HepG2 (cell line): ENCODE measurements around the gene JMJD6. TPM values are rescaled to one million over a fixed set of nuclear protein-coding genes. Genes with fewer than 3 reads are reported as not detected.
A peak's percentile ranks its signal among the peaks of the same experiment; 100 is the strongest.

Source experiments
- EEA1 ChIP-seq: sonication (generic); formaldehyde crosslinking; IDR thresholded peaks from 2 replicates; pipeline ENCODE4 v1.5.1; 2020; ENCODE audit warnings: mild to moderate bottlenecking, missing genetic modification reagents, borderline replicate concordance
- GRHL1 ChIP-seq: sonication (generic); formaldehyde crosslinking; conservative IDR thresholded peaks from 2 replicates; pipeline ENCODE4 v1.8.0; 2022; ENCODE audit warnings: missing genetic modification reagents
- HIC2 ChIP-seq: sonication (generic); formaldehyde crosslinking; IDR thresholded peaks from 2 replicates; pipeline ENCODE4 v1.9.0; 2022; ENCODE audit warnings: low read depth, missing genetic modification reagents
- HNF4A ChIP-seq: sonication (generic); formaldehyde crosslinking; IDR thresholded peaks from 2 replicates; pipeline ENCODE4 v1.4.0; 2020; ENCODE audit warnings: missing genetic modification reagents
- IRF9 ChIP-seq: sonication (generic); formaldehyde crosslinking; IDR thresholded peaks from 2 replicates; pipeline ENCODE4 v1.8.0; 2022; ENCODE audit warnings: missing genetic modification reagents, mild to moderate bottlenecking, borderline replicate concordance
- JDP2 ChIP-seq: sonication (generic); formaldehyde crosslinking; IDR thresholded peaks from 2 replicates; pipeline ENCODE4 v1.8.1; 2022; ENCODE audit warnings: missing genetic modification reagents, borderline replicate concordance
- KIAA2018 ChIP-seq: sonication (generic); formaldehyde crosslinking; IDR thresholded peaks from 2 replicates; pipeline ENCODE4 v1.5.0; 2020; ENCODE audit warnings: mild to moderate bottlenecking, missing genetic modification reagents, borderline replicate concordance
- MIXL1 ChIP-seq: IDR thresholded peaks from 2 replicates; pipeline ENCODE4 v1.6.1; 2016
- NKX3-1 ChIP-seq: sonication (generic); formaldehyde crosslinking; IDR thresholded peaks from 2 replicates; pipeline ENCODE4 v1.5.0; 2020; ENCODE audit warnings: missing genetic modification reagents
- THAP11 ChIP-seq: IDR thresholded peaks from 2 replicates; pipeline ENCODE4 v1.6.1; 2016; ENCODE audit warnings: missing biosample characterization, missing genetic modification reagents
- TOE1 ChIP-seq: sonication (generic); formaldehyde crosslinking; IDR thresholded peaks from 2 replicates; pipeline ENCODE4 v1.4.0; 2020; ENCODE audit warnings: mild to moderate bottlenecking, missing genetic modification reagents
- ZBTB8A ChIP-seq: sonication (generic); formaldehyde crosslinking; IDR thresholded peaks from 2 replicates; pipeline ENCODE4 v1.4.0; 2020; ENCODE audit warnings: mild to moderate bottlenecking, low read depth, missing genetic modification reagents, borderline replicate concordance
- ZNF432 ChIP-seq: sonication (generic); formaldehyde crosslinking; IDR thresholded peaks from 2 replicates; pipeline ENCODE4 v1.5.0; 2020; ENCODE audit warnings: missing genetic modification reagents, mild to moderate bottlenecking, borderline replicate concordance
- ZNF569 ChIP-seq: sonication (generic); formaldehyde crosslinking; IDR thresholded peaks from 2 replicates; pipeline ENCODE4 v1.5.0; 2020; ENCODE audit warnings: mild to moderate bottlenecking, missing genetic modification reagents, moderate library complexity, borderline replicate concordance
- ZNF703 ChIP-seq: sonication (generic); formaldehyde crosslinking; IDR thresholded peaks from 2 replicates; pipeline ENCODE4 v1.5.1; 2020; ENCODE audit warnings: missing genetic modification reagents, mild to moderate bottlenecking, moderate library complexity, borderline replicate concordance
- ZNF720 ChIP-seq: sonication (generic); formaldehyde crosslinking; IDR thresholded peaks from 2 replicates; pipeline ENCODE4 v1.4.0; 2020; ENCODE audit warnings: missing genetic modification reagents
- polyA plus RNA-seq, 8 experiments: library from polyadenylated mRNA; depleted of rRNA in 3 of 8; stranded (reverse) in 7 of 8; unstranded in 1 of 8; fragments of >200 nt; fragmentation: Illumina TruSeq in 4 of 8; extraction: Trizol in 4 of 8; gene quantifications; 2 replicates each; pipeline versions ENCODE4 v1.2.1 to v1.2.3, GENCODE V29; 2011 to 2016; ENCODE audit warnings: low read depth in 4 of 8, missing spikeins in 1 of 8, mixed read lengths in 1 of 8; ENCODE audit not compliant: insufficient read depth in 1 of 8
- total RNA-seq, 5 experiments: library from RNA; depleted of rRNA; stranded (reverse); fragments of >200 nt; fragmentation: Illumina TruSeq; extraction: Trizol; gene quantifications; 2 replicates each; pipeline ENCODE4 v1.2.3, GENCODE V29; 2016; ENCODE audit warnings: low read depth in 1 of 5

The JMJD6 gene
- total and polyA plus RNA-seq, 2 of the 13 experiments (the other 11 are each of a cell fraction or from before 2014, with no cell fraction given), result 33.6 to 41.0 TPM

GRCh38 chr17:76671123-76671911 lies 55.1 kb downstream of the JMJD6 start (continued):
- TF ChIP-seq THAP11 (CRISPR knock-in tag), result peak; percentile 91
- peak; percentile 34; the same call in 1 of the 2 replicates for TF ChIP-seq ZNF703
- TF ChIP-seq HNF4A (CRISPR knock-in tag), result peak; percentile 57
- 0 out of 2 replicates have a peak, but pooled peaks have one; percentile 56 for TF ChIP-seq NKX3-1
- peak; percentile 67 for TF ChIP-seq IRF9 (CRISPR knock-in tag)
- TF ChIP-seq MIXL1, result peak; percentile 41; the same call in 1 of the 2 replicates
- TF ChIP-seq ZNF569 (CRISPR knock-in tag), result no peak
- TF ChIP-seq KIAA2018, result 0 out of 2 replicates have a peak, but pooled peaks have one; percentile 24
- TF ChIP-seq HIC2, result peak; percentile 73; the same call in 1 of the 2 replicates
- no peak for TF ChIP-seq TOE1 (CRISPR knock-in tag)
- TF ChIP-seq ZNF720 (CRISPR knock-in tag), result no peak
- no peak for TF ChIP-seq ZBTB8A (CRISPR knock-in tag)
- no peak for TF ChIP-seq ZNF432 (CRISPR knock-in tag)
- no peak for TF ChIP-seq GRHL1 (CRISPR knock-in tag)
- TF ChIP-seq JDP2 (CRISPR knock-in tag), result no peak
- peak; percentile 63; the same call in 1 of the 2 replicates for TF ChIP-seq EEA1 (CRISPR knock-in tag)
